Testis (tissue), 3 donors: ENCODE results near the gene ATP6V1G3. TPM values are rescaled to one million over a fixed set of nuclear protein-coding genes. Genes with fewer than 3 reads are reported as not detected.
"Not testable (repeated sequence)": the region's sequence is repeated elsewhere in the genome, so short reads cannot be mapped to it uniquely, and the experiment has no call there.

Experiments used
- DNase-seq: peaks from one replicate; pipeline ENCODE4 v3.0.0-alpha.2; 2019
- H3K27ac ChIP-seq, 2 donors: fragments of 200-600 bp; sonication (generic); one replicate each; pipeline ENCODE4 v1.5.1; 2019
- H3K27me3 ChIP-seq: fragments of 200-600 bp; sonication (generic); one replicate; pipeline ENCODE4 v1.5.1; 2019
- H3K36me3 ChIP-seq: fragments of 200-600 bp; sonication (generic); one replicate; pipeline ENCODE4 v1.5.1; 2017; ENCODE audit warnings: low read depth; ENCODE audit errors: missing control alignments
- H3K4me1 ChIP-seq: fragments of 200-600 bp; sonication (generic); one replicate; pipeline ENCODE4 v1.5.1; 2019
- H3K4me3 ChIP-seq, 2 donors: fragments of 200-600 bp; sonication (generic); one replicate each; pipeline ENCODE4 v1.5.1; 2017 to 2019
- H3K9me3 ChIP-seq: fragments of 200-600 bp; sonication (generic); one replicate; pipeline ENCODE4 v1.5.1; 2017
- POLR2A ChIP-seq: fragments of 450-650 bp; IDR thresholded peaks from one replicate; pipeline ENCODE4 v1.6.1; 2017; ENCODE audit warnings: antibody characterized with exemption, mild to moderate bottlenecking, moderate library complexity
- WGBS, 2 donors: methylation state at CpG; one replicate each; pipeline ENCODE4 v1.1.5; 2018; 5-methylcytosine and 5-hydroxymethylcytosine counted together
- intact Hi-C: fragments of 100-400 bp; cut with DNase I; formaldehyde crosslinking; loops from one replicate; pipeline ENCODE4 v1.15.1; 2023; ENCODE audit warnings: low total_unique reads
- polyA plus RNA-seq: library from polyadenylated mRNA; stranded (reverse); fragments of 350-450 nt; fragmentation: Illumina TruSeq; extraction: RNeasy Lipid Tissue Mini Kit (QIAGEN cat#74804); gene quantifications from one replicate; pipeline ENCODE4 v1.2.3, GENCODE V29; 2014; ENCODE audit warnings: low read depth, low replicate concordance; ENCODE audit not compliant: insufficient read depth
- total RNA-seq, 2 donors: library from RNA; depleted of rRNA; stranded (reverse); fragments of >200 nt; gene quantifications; one replicate each; pipeline ENCODE4 v1.2.3, GENCODE V29; 2016
- TF ChIP-seq, protein P1 (sequence below), 3 experiments: fragments of 450-650 bp in 2 of 3; fragments of 200-600 bp in 1 of 3; sonication (generic) in 1 of 3; IDR thresholded peaks; one replicate each; pipeline ENCODE4 v1.5.1; 2016 to 2019; ENCODE audit warnings: antibody characterized with exemption in 3 of 3, mild to moderate bottlenecking in 2 of 3, moderate library complexity in 1 of 3

Gene ATP6V1G3
- total and polyA plus RNA-seq, 3 donors from 2014 or later = not detected

GRCh38 chr1:198530953-198531352 lies 9.5 kb downstream of the ATP6V1G3 start:
- H3K4me1 ChIP-seq = no peaks in the 10 kb centered on the region
- no peak for DNase-seq

GRCh38 chr1:198529414-198529813 lies 11.1 kb downstream of the ATP6V1G3 start:
- Histone ChIP-seq H3K4me1 (no peaks in the 10 kb centered on the region), H3K36me3 (no peaks in the 10 kb centered on the region), H3K27me3 (no peaks in the 10 kb centered on the region), H3K9me3 (no peaks in the 10 kb centered on the region), H3K27ac (no peak overlapping the region), H3K4me3 (no peak overlapping the region)
- intact Hi-C loops = no loop called here
- 52 to 55% methylated on average over 2 of the region's 2 CpGs for WGBS, 2 donors
- no peak for DNase-seq
- TF ChIP-seq POLR2A = no peak
- TF ChIP-seq, protein P1, sequence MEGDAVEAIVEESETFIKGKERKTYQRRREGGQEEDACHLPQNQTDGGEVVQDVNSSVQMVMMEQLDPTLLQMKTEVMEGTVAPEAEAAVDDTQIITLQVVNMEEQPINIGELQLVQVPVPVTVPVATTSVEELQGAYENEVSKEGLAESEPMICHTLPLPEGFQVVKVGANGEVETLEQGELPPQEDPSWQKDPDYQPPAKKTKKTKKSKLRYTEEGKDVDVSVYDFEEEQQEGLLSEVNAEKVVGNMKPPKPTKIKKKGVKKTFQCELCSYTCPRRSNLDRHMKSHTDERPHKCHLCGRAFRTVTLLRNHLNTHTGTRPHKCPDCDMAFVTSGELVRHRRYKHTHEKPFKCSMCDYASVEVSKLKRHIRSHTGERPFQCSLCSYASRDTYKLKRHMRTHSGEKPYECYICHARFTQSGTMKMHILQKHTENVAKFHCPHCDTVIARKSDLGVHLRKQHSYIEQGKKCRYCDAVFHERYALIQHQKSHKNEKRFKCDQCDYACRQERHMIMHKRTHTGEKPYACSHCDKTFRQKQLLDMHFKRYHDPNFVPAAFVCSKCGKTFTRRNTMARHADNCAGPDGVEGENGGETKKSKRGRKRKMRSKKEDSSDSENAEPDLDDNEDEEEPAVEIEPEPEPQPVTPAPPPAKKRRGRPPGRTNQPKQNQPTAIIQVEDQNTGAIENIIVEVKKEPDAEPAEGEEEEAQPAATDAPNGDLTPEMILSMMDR (IDR thresholded peaks at IDR 0.05) = no peak

More at GRCh38 chr1:198530953-198531352, 9.5 kb downstream of the ATP6V1G3 start:
- WGBS, 2 donors = 78 to 90% methylated on average over 3 of the region's 3 CpGs
- no peak overlapping the region for H3K27ac ChIP-seq
- H3K9me3 ChIP-seq = no peaks in the 10 kb centered on the region
- no peaks in the 10 kb centered on the region for H3K36me3 ChIP-seq
- no peak for TF ChIP-seq POLR2A
- TF ChIP-seq, protein P1 (IDR thresholded peaks at IDR 0.05) = no peak
- H3K4me3 ChIP-seq = no peak overlapping the region
- H3K27me3 ChIP-seq = no peaks in the 10 kb centered on the region
- intact Hi-C loops = no loop called here

DNA sequence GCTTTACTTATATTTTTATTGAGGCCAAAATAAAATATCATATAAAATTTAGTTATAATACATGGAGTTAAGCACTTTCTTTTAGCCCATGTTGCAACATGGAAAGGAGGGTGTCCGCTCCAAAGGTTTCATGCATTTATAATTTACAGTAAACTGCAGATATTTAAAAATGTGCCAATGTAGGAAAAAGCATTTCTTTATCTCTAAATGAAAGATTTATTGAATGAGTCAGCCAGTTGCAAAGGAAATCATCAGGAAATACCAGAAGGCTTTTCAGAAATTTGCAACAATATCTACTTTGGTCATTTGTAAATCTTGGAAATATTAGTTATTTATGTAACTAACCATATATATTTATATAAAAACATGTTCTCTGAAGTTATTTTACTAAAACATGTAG lies 12.1 kb downstream of the ATP6V1G3 start:
- WGBS, 2 donors = 81 to 85% methylated on average over 1 of the region's 1 CpG
- Histone ChIP-seq H3K36me3 (no peaks in the 10 kb centered on the region), H3K4me3 (no peak overlapping the region), H3K27ac (no peak overlapping the region), H3K4me1 (no peaks in the 10 kb centered on the region), H3K27me3 (no peaks in the 10 kb centered on the region), H3K9me3 (no peaks in the 10 kb centered on the region)
- no peak for TF ChIP-seq POLR2A
- TF ChIP-seq, protein P1 (IDR thresholded peaks at IDR 0.05) = no peak
- no peak for DNase-seq
- intact Hi-C loops = no loop called here

- Histone ChIP-seq H3K36me3 (no peaks in the 10 kb centered on the region), H3K27me3 (no peaks in the 10 kb centered on the region), H3K27ac (no peak overlapping the region), H3K9me3 (no peaks in the 10 kb centered on the region), H3K4me1 (no peaks in the 10 kb centered on the region), H3K4me3 (no peak overlapping the region)
- TF ChIP-seq, protein P1 (IDR thresholded peaks at IDR 0.05) = no peak
- TF ChIP-seq POLR2A = no peak
- intact Hi-C loops = no loop called here
- WGBS, 2 donors = 83 to 91% methylated on average over 2 of the region's 2 CpGs
- no peak for DNase-seq
These were observed 15.9 kb downstream of the ATP6V1G3 start for GRCh38 chr1:198524556-198524955.

DNA sequence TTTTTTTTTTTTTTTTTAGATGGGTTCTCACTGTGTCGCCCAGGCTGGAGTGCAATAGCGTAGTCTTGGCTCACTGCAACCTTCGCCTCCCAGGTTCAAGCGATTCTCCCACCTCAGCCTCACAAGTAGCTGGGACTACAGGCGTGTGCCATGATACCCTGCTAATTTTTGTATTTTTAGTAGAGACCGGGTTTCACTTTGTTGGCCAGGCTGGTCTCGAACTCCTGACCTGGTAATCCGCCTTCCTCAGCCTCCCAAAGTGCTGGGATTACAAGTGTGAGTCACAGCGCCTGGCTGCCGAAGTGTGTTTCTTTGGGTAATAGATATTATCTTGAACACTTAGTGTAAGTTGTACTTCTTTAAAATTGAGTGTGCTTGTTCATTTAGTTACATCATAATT lies 16.4 kb downstream of the ATP6V1G3 start:
- H3K9me3 ChIP-seq, DNase-seq, H3K27me3 ChIP-seq, H3K27ac ChIP-seq, H3K4me3 ChIP-seq, H3K36me3 ChIP-seq, intact Hi-C loops, H3K4me1 ChIP-seq: not testable (repeated sequence)
- WGBS, 2 donors = 78 to 79% methylated on average over 10 of the region's 10 CpGs
